GM21526 (cell line): ENCODE results near the gene MDN1.
A peak's percentile ranks its signal among the peaks of the same experiment; 100 is the strongest.

Experiments
- ATAC-seq: cut with Tn5 transposase; IDR thresholded peaks from one replicate; pipeline ENCODE4 v1.9.1; 2021; ENCODE audit warnings: moderate library complexity; ENCODE audit not compliant: unreplicated experiment, low FRiP score

MDN1 gene

GRCh38 chr6:89611666-89612065 is 207.9 kb downstream of the MDN1 start:
- ATAC-seq, result no peak

GRCh38 chr6:89610149-89610642 is 209.4 kb downstream of the MDN1 start:
- ATAC-seq, result peak; percentile 62

GRCh38 chr6:89605861-89606260 is 213.7 kb downstream of the MDN1 start:
- no peak for ATAC-seq

GRCh38 chr6:89604653-89605052 is 214.9 kb downstream of the MDN1 start:
- ATAC-seq, result no peak

GRCh38 chr6:89602166-89602565 is 217.4 kb downstream of the MDN1 start:
- ATAC-seq, result no peak

GRCh38 chr6:89599727-89600126 is 219.9 kb downstream of the MDN1 start:
- ATAC-seq, result no peak

- no peak for ATAC-seq
Observed at GRCh38 chr6:89597988-89598387, 221.6 kb downstream of the MDN1 start.

GRCh38 chr6:89597372-89597771 is 222.2 kb downstream of the MDN1 start:
- no peak for ATAC-seq

- no peak for ATAC-seq
Observed at GRCh38 chr6:89596484-89596883, 223.1 kb downstream of the MDN1 start.

GRCh38 chr6:89596056-89596455 is 223.5 kb downstream of the MDN1 start:
- peak; percentile 82 for ATAC-seq
